Measurements from ENCODE around the gene TRMT11. TPM values are rescaled to one million over a fixed set of nuclear protein-coding genes. Genes with fewer than 3 reads are reported as not detected.
"Not testable (repeated sequence)": the region's sequence is repeated elsewhere in the genome, so short reads cannot be mapped to it uniquely, and the experiment has no call there.

The TRMT11 gene
- total RNA-seq, 6 experiments from 2014 or later: 12.8 to 20.7 (median 15.2) TPM

DNA sequence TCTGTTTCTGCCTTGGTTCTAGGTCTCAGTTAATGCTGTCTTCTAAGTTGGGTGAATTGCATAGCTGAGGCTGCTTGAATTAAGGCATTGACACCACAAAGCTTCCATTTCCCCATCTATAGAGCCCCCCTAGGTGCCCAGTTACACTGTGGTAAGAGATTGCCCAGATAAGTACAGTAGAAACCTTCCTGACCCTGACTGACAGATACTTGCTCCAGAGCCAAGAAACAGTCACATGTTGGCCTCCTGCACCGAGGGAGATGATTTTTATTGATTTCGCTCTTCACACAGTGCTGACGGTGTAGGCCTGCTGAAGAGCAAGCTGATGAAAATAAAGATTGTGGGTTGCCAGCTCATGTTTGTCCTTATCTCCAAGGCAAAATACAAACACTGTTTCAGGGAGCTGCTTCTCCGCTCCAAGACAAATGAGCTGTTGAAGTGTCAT, 67.9 kb downstream of the TRMT11 start:
- Mint-ChIP-seq H3K36me3 (ENCODE audit: low read depth) (peaks cover 10% of the 10 kb centered on the region), H3K27me3 (ENCODE audit: insufficient read depth) (peaks cover 2% of the 10 kb centered on the region; the same call in 1 of the 2 replicates), H3K9me3 (no peaks in the 10 kb centered on the region), H3K4me3 (no peak overlapping the region), H3K27ac (no peak overlapping the region), H3K4me1 (ENCODE audit: low read depth) (peaks cover 6% of the 10 kb centered on the region; the same call in 1 of the 2 replicates)
- no peak for DNase-seq
- TF ChIP-seq, protein P1, sequence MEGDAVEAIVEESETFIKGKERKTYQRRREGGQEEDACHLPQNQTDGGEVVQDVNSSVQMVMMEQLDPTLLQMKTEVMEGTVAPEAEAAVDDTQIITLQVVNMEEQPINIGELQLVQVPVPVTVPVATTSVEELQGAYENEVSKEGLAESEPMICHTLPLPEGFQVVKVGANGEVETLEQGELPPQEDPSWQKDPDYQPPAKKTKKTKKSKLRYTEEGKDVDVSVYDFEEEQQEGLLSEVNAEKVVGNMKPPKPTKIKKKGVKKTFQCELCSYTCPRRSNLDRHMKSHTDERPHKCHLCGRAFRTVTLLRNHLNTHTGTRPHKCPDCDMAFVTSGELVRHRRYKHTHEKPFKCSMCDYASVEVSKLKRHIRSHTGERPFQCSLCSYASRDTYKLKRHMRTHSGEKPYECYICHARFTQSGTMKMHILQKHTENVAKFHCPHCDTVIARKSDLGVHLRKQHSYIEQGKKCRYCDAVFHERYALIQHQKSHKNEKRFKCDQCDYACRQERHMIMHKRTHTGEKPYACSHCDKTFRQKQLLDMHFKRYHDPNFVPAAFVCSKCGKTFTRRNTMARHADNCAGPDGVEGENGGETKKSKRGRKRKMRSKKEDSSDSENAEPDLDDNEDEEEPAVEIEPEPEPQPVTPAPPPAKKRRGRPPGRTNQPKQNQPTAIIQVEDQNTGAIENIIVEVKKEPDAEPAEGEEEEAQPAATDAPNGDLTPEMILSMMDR (IDR thresholded peaks at IDR 0.05): no peak

DNA sequence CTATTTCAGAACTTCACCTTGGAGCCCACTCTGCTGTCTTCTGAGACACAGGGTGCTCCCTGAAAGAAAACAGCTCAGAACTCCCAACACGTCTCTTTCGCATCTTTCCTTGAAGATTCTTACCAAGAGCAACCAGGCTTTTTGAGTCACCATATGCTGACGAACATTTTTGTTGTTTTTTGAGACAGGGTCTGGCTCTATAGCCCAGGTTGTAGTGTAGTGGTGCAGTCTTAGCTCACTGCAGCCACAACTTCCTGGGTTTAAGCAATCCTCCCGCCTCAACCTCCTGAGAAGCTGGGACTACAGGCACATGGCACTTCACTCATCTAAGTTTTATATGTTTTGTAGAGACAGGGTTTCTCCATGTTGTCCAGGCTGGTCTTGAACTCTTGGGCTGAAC, 68.5 kb downstream of the TRMT11 start:
- no peak for DNase-seq
- H3K4me3 Mint-ChIP-seq: no peak overlapping the region
- H3K9me3 Mint-ChIP-seq: no peaks in the 10 kb centered on the region
- peaks cover 2% of the 10 kb centered on the region; the same call in 1 of the 2 replicates for H3K27me3 Mint-ChIP-seq (ENCODE audit: insufficient read depth)
- peaks cover 6% of the 10 kb centered on the region; the same call in 1 of the 2 replicates for H3K4me1 Mint-ChIP-seq (ENCODE audit: low read depth)
- H3K27ac Mint-ChIP-seq: no peak overlapping the region
- H3K36me3 Mint-ChIP-seq (ENCODE audit: low read depth): peaks cover 10% of the 10 kb centered on the region
- TF ChIP-seq, protein P1 (IDR thresholded peaks at IDR 0.05): no peak

DNA sequence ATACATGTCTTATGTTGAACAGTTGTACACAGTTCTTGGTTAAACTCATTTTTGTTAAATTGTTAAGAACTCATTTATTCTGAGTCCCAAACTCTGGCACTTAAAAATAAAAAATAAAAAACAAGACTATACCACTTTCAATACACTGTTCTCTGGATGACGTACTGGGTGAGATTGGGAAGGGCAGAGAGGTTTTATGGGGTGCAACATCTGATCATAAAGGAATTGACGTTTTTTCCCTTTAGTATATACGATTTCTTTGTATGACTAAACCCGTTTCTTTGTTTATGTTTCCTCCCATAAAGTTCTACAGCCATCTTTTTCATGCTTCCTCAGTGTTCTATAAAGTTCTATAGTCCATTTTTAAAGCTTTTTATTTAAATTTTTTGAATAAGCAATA, 69.1 kb downstream of the TRMT11 start:
- H3K9me3 Mint-ChIP-seq: no peaks in the 10 kb centered on the region
- TF ChIP-seq, protein P1 (IDR thresholded peaks at IDR 0.05): no peak
- no peak for DNase-seq
- H3K27ac Mint-ChIP-seq: no peak overlapping the region
- peaks cover 2% of the 10 kb centered on the region; the same call in 1 of the 2 replicates for H3K27me3 Mint-ChIP-seq (ENCODE audit: insufficient read depth)
- H3K4me3 Mint-ChIP-seq: no peak overlapping the region
- H3K36me3 Mint-ChIP-seq (ENCODE audit: low read depth): peaks cover 10% of the 10 kb centered on the region
- peaks cover 4% of the 10 kb centered on the region; the same call in 1 of the 2 replicates for H3K4me1 Mint-ChIP-seq (ENCODE audit: low read depth)

DNA sequence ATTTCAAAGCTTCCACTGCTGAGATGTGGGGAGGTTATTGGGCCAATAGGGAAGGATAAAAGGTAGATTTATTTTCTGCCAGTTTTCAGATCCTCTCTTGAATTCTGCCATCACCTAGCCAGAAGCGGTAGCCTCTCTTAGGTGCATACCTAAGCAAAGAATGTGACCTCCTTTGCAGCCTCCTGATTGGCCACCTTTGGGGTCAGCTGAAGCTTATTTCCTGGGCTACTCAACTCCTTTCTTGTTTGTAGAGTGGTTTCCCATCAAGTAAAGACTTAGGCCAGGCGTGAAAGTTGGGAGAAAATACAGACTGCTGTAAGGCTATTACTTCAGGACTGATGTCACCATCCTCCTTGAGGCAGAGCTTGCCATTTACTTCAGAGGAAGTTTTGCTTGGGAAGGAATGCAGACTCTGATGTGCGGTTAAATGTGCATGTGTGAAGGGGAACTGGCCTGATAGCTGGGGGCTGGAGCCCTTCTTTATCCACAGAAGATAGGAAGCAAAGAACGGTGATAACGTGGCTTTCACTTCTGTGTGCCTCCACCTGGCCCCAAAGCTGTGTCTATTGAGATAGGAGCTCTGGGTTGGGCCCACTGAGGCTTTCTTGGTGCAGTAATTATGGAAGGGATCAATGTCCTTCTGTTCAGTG, 70.1 kb downstream of the TRMT11 start:
- H3K27ac Mint-ChIP-seq: no peak overlapping the region
- TF ChIP-seq, protein P1 (IDR thresholded peaks at IDR 0.05): no peak
- no peak for DNase-seq
- H3K9me3 Mint-ChIP-seq: no peaks in the 10 kb centered on the region
- peaks cover 10% of the 10 kb centered on the region for H3K36me3 Mint-ChIP-seq (ENCODE audit: low read depth)
- no peak overlapping the region for H3K4me3 Mint-ChIP-seq
- peaks cover 2% of the 10 kb centered on the region; the same call in 1 of the 2 replicates for H3K27me3 Mint-ChIP-seq (ENCODE audit: insufficient read depth)
- no peaks in the 10 kb centered on the region for H3K4me1 Mint-ChIP-seq (ENCODE audit: low read depth)

DNA sequence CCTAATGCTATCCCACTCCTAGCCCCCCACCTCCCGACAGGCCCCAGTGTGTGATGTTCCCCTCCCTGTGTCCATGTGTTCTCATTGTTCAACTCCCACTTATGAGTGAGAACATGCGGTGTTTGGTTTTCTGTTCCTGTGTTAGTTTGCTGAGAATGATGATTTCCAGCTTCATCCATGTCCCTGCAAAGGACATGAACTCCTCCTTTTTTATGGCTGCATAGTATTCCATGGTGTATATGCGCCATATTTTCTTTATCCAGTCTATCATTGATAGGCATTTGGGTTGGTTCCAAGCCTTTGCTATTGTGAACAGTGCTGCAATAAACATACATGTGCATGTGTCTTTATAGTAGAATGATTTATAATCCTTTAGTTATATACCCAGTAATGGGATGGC, 71.7 kb downstream of the TRMT11 start:
- H3K4me3 Mint-ChIP-seq; H3K27ac Mint-ChIP-seq; H3K36me3 Mint-ChIP-seq (ENCODE audit: low read depth): not testable (repeated sequence)

DNA sequence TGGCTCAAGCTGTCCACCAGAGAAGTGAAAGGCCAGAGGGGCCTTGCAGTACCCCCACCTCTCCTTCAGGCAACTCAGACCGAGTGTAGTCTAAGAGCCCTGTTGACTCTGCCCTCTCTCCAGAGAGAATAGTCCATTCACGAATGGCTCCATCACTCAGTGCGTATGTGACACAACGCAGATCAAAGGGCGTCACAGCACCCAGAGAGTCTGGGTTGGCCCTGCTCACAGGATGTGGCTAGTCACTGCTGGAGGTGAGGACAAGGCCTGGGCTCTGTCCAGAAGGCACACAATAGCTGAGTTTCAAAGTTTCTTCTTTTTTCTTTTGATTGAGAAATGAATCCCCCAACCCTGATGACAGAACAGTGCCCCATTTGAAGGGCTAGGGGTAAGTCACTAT, 74.1 kb downstream of the TRMT11 start:
- Mint-ChIP-seq H3K4me1 (ENCODE audit: low read depth) (peaks cover 23% of the 10 kb centered on the region), H3K27ac (no peak overlapping the region), H3K9me3 (no peaks in the 10 kb centered on the region), H3K4me3 (no peak overlapping the region), H3K36me3 (ENCODE audit: low read depth) (peaks cover 5% of the 10 kb centered on the region; the same call in 1 of the 2 replicates), H3K27me3 (ENCODE audit: insufficient read depth) (peaks cover 1% of the 10 kb centered on the region; the same call in 1 of the 2 replicates)
- DNase-seq: no peak
- TF ChIP-seq, protein P1 (IDR thresholded peaks at IDR 0.05): no peak

More for the DNA sequence above, 71.7 kb downstream of the TRMT11 start:
- not testable (repeated sequence) for H3K4me1 Mint-ChIP-seq (ENCODE audit: low read depth); H3K9me3 Mint-ChIP-seq; DNase-seq; H3K27me3 Mint-ChIP-seq (ENCODE audit: insufficient read depth)

Measured in HFFc6 (cell line).